ENCODE data around the gene CEP131.
A peak's percentile ranks its signal among the peaks of the same experiment; 100 is the strongest.

CEP131 gene

GRCh38 chr17:81222906-81223761 lies at the start of gene CEP131:
Gene CEP131, minus strand, starts transcription at chr17:81222965. Its CDS starts 2,909 bp downstream, at chr17:81220056.
- peak; percentile 96 for DNase-seq (ENCODE audit: low read depth in 2 of 2)

- no peak for DNase-seq (ENCODE audit: low read depth in 2 of 2)
These were observed 48.5 kb upstream of the CEP131 start for GRCh38 chr17:81271226-81271625.

GRCh38 chr17:81270279-81270678 lies 47.5 kb upstream of the CEP131 start:
- no peak for DNase-seq (ENCODE audit: low read depth in 2 of 2)

DNA sequence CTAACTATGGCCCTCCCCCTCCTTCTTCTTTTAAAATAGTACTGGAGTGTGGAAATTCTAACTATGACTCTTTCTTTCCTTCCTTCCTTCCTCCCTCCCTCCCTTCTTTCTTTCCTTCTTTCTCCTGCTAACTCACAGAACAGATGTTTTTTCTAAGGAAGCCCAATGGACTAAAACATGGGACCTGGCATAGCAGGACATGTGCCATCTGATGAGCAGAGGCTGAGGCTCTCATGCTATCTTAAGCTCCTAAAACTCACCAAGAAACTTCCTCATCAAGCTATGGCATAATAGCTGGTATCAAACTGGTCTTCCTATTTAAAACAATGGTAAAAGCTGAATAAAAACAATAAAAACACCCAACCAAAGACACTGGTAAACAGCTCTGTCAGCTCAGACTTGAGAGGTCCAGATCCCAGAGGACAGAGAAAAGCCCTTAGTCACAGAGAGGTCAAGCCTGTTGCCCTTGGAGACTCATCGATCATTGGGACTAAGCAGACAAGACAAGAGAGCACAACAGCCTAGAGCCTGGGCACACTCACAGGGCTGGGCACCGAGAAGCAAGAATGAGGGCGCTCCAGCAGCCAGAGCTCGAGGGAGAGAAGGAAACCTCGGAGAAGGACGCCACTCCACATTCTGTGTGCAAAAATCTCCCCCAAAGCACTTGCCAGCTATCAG lies 44.8 kb upstream of the CEP131 start:
- DNase-seq (ENCODE audit: low read depth in 2 of 2): no peak

DNA sequence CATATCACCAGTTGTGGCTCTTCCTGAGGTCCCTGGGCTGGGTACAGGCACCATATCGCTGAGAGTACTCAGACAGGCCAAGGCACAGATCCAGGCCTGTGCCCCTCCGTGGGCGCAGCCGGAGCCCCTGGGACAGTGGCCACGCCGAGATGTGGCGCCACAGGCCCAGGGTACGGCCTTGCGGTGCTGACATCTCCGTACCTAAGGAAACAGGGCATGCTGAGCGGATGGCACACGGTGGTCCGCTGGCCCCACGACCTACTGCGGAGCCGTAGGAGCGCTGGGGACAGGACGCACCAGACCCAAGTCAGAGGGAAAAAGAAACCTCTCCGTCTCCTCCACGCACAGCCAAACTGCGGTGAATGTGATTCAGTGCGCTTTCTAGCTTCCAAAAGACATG lies 42.8 kb upstream of the CEP131 start:
- no peak for DNase-seq (ENCODE audit: low read depth in 2 of 2)

DNA sequence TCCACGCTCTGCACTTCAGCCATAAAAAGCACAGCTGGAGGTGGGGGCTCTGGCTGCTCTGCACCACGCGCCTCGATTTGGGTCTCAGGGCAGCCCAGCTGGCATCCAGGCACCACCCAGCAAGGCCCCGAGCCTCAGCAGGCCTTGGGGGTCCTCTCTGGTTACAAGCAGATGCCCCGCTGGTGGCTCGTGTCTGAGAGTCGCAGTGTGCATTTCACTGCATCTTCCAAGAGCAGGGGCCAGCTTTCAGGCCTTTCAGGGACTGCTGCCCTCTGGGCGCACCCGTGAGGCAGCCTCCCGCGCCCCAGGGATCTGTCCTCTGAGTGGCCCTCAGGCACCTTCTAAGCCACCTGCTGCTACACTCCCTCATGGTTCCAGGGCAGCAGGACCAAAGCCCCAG lies 41.9 kb upstream of the CEP131 start:
- DNase-seq (ENCODE audit: low read depth in 2 of 2): no peak

DNA sequence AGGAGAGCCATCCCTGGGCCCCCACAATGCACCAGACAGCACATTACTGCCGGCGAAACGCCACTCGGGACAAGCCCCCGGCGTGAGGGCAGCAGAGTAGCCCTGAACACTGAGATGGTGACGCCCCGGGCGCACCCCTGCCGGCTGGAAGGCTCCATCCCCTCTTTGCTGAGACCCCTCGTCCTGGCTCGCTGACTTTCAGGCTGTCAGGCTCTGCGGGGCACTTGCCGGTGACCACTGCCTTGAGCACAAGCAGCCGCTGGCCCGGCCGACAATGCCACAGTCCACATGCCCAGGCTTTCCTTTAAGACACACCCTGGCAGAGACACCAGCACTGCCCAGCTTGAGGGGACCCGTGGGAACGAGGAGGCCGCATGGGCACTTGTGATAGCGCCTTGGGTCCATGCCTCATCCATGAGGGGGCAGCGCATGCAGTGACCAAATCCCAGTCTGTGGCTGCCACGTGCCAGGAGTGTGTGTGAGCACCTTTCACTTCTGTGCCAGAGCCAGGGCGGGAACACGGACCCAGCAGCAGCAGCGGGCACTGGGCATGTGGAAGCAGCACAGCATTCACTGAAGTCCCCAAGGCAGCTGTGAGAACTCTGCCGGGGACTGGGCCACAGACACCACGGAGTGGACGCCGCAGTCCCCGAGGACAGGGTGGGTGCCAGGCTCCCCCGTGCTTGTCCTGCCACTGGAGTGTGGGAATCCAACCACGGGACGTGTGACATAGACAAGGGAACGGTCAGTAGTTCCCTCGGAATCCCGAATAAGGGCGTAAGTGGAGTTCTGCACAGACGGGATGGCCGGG lies 40.8 kb upstream of the CEP131 start:
- no peak for DNase-seq (ENCODE audit: low read depth in 2 of 2)

GRCh38 chr17:81261582-81262336 lies 39.0 kb upstream of the CEP131 start:
- no peak for DNase-seq (ENCODE audit: low read depth in 2 of 2)

GRCh38 chr17:81261096-81261495 lies 38.3 kb upstream of the CEP131 start:
- DNase-seq (ENCODE audit: low read depth in 2 of 2): no peak

GRCh38 chr17:81260641-81261040 lies 37.9 kb upstream of the CEP131 start:
- DNase-seq (ENCODE audit: low read depth in 2 of 2): no peak

- DNase-seq (ENCODE audit: low read depth in 2 of 2): no peak
These were observed 37.4 kb upstream of the CEP131 start for GRCh38 chr17:81260171-81260570.

- no peak for DNase-seq (ENCODE audit: low read depth in 2 of 2)
These were observed 36.4 kb upstream of the CEP131 start for GRCh38 chr17:81259058-81259605.

- no peak for DNase-seq (ENCODE audit: low read depth in 2 of 2)
These were observed 35.5 kb upstream of the CEP131 start for GRCh38 chr17:81258292-81258691.

DNA sequence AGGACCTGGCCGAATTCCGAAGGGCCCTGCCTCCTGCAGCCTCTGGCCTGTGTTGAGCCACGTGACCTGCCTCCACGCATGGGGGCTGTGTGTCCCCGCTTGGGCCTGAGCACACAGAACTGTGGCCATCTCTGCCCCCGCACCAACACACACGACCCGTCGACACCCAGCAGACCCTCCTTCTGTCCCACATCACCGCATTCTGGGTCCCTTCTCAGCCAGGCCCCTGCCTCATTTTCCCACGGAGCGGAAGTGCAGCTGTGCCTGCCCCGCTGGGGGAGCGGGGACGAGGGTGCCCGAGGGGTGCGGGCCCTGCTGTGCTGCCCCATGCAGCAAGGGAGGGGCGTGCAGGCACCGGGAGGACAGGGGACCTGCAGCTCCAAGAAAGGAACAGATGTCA lies 34.8 kb upstream of the CEP131 start:
- no peak for DNase-seq (ENCODE audit: low read depth in 2 of 2)

- no peak for DNase-seq (ENCODE audit: low read depth in 2 of 2)
These were observed 33.9 kb upstream of the CEP131 start for GRCh38 chr17:81256616-81257015.

DNA sequence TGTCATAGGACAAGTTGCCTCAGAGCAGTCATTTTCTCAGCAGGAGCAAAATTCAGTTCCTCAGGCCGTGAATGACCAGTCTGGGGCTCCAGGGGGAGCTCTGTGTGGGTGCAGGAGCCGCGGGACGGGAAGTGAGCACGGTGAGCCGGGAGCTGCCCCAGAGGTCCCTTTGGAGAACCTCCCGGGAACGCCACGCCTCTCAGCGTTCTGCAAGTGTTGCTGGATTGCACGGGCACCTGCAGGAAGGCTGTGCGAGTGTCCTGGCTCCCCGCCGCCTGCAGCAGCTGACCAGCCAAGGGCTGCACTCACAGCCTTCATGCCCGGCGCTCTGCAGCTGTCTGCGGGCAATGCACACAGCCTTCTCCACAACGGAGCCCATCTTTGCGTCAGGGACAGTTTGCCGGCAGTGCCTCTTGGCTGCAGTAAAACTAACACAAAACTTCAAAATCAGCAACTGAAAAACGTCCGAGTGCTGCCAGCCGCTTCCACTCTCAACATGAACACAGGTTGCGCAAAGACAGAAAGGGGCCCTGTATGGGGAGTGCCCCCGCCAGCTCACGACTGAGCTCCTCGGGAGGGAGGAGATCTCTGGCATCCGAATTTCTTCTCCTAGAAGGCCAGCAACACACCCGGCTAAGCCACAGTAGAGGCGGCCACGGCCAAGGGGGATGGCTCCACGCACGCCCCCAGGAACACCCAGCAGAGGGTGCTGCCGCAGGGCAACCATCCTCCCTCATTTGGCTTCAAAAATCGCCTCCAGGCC lies 32.4 kb upstream of the CEP131 start:
- DNase-seq (ENCODE audit: low read depth in 2 of 2): peak; percentile 26 to 31

GRCh38 chr17:81253358-81254131 lies 30.8 kb upstream of the CEP131 start:
- DNase-seq (ENCODE audit: low read depth in 2 of 2): no peak

DNA sequence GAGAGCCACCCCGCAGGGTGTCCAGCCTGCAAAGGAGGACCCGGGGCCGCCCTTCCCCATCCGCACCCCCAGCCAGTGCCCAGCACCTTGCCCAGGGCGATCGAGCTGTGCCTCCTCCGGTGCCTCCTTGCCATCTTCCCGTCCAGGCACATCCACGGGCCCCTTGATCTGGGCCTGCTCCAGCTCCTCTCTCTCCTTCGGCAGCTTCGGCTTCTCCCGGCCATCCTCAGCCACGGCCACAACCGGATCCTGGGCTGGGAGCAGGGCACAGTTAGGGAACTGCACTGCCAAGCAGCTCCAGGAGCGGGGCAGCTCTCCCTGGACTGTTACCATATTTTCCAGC lies 30.2 kb upstream of the CEP131 start:
- DNase-seq (ENCODE audit: low read depth in 2 of 2): no peak

- no peak for DNase-seq (ENCODE audit: low read depth in 2 of 2)
These were observed 29.7 kb upstream of the CEP131 start for GRCh38 chr17:81252326-81252986.
